Forelimb muscle (tissue), 1 donor: ENCODE data around the gene LEKR1. TPM values are rescaled to one million over a fixed set of nuclear protein-coding genes. Genes with fewer than 3 reads are reported as not detected.
"Not testable (repeated sequence)": the region's sequence is repeated elsewhere in the genome, so short reads cannot be mapped to it uniquely, and the experiment has no call there.

ENCODE experiments used
- DNase-seq: peaks from one replicate; pipeline ENCODE4 v3.0.0-alpha.2; 2013; ENCODE audit warnings: low read depth
- polyA plus RNA-seq: library from polyadenylated mRNA; unstranded; fragments of 120-200 nt; gene quantifications from one replicate; pipeline ENCODE4 v1.2.1, GENCODE V29; 2013; ENCODE audit not compliant: insufficient read length

LEKR1 gene
- 0.61 TPM for polyA plus RNA-seq

- DNase-seq: no peak
These were observed at the start of gene LEKR1 for GRCh38 chr3:156826144-156826895. Gene LEKR1, plus strand, starts transcription at chr3:156826353. Its CDS starts 2,977 bp downstream, at chr3:156829330.

GRCh38 chr3:156776871-156777270 is 49.3 kb upstream of the LEKR1 start:
- no peak for DNase-seq

GRCh38 chr3:156781310-156782230 is 44.6 kb upstream of the LEKR1 start:
- DNase-seq: no peak

- no peak for DNase-seq
These were observed 43.8 kb upstream of the LEKR1 start for GRCh38 chr3:156782319-156782718.

GRCh38 chr3:156782921-156783320 is 43.2 kb upstream of the LEKR1 start:
- no peak for DNase-seq

GRCh38 chr3:156787001-156787400 is 39.2 kb upstream of the LEKR1 start:
- no peak for DNase-seq

- no peak for DNase-seq
These were observed 38.1 kb upstream of the LEKR1 start for GRCh38 chr3:156787926-156788663.

- no peak for DNase-seq
These were observed 37.3 kb upstream of the LEKR1 start for GRCh38 chr3:156788846-156789245.

GRCh38 chr3:156790156-156790555 is 36.0 kb upstream of the LEKR1 start:
- DNase-seq: no peak

GRCh38 chr3:156792114-156792513 is 34.0 kb upstream of the LEKR1 start:
- DNase-seq: no peak

GRCh38 chr3:156792536-156792935 is 33.6 kb upstream of the LEKR1 start:
- DNase-seq: no peak

- DNase-seq: no peak
These were observed 33.2 kb upstream of the LEKR1 start for GRCh38 chr3:156792945-156793344.

GRCh38 chr3:156793400-156793799 is 32.8 kb upstream of the LEKR1 start:
- no peak for DNase-seq

GRCh38 chr3:156793851-156794250 is 32.3 kb upstream of the LEKR1 start:
- DNase-seq: no peak

GRCh38 chr3:156795890-156796481 is 30.2 kb upstream of the LEKR1 start:
- no peak for DNase-seq

- no peak for DNase-seq
These were observed 28.8 kb upstream of the LEKR1 start for GRCh38 chr3:156797368-156797767.

- DNase-seq: not testable (repeated sequence)
These were observed 25.9 kb upstream of the LEKR1 start for GRCh38 chr3:156800287-156800686.

- DNase-seq: no peak
These were observed 24.4 kb upstream of the LEKR1 start for GRCh38 chr3:156801746-156802145.

- no peak for DNase-seq
These were observed 23.1 kb upstream of the LEKR1 start for GRCh38 chr3:156802821-156803606.

- no peak for DNase-seq
These were observed 22.0 kb upstream of the LEKR1 start for GRCh38 chr3:156803952-156804741.
